KMS-11 (cell line): ENCODE measurements around the gene PCSK5.

Experiments
- H2AFZ ChIP-seq: fragments of 200-600 bp; sonication (generic); 2 replicates; pipeline ENCODE4 v1.6.1; 2016; ENCODE audit warnings: antibody characterized with exemption, mixed run types, low read depth
- H3K27ac ChIP-seq: fragments of 200-600 bp; sonication (generic); 2 replicates; pipeline ENCODE4 v1.6.1; 2016; ENCODE audit warnings: mild to moderate bottlenecking, mixed run types
- H3K27me3 ChIP-seq: fragments of 200-600 bp; sonication (generic); 2 replicates; pipeline ENCODE4 v1.6.1; 2017; ENCODE audit warnings: mild to moderate bottlenecking, low read depth, mixed run types, moderate library complexity; ENCODE audit not compliant: insufficient read depth
- H3K36me3 ChIP-seq: fragments of 200-600 bp; sonication (generic); 2 replicates; pipeline ENCODE4 v1.6.1; 2017; ENCODE audit warnings: mild to moderate bottlenecking, mixed run types; ENCODE audit not compliant: insufficient read depth
- H3K4me1 ChIP-seq: fragments of 200-600 bp; sonication (generic); 2 replicates; pipeline ENCODE4 v1.6.1; 2016; ENCODE audit warnings: mild to moderate bottlenecking, low read depth, mixed run types; ENCODE audit not compliant: poor library complexity, severe bottlenecking
- H3K4me2 ChIP-seq: fragments of 200-600 bp; sonication (generic); 2 replicates; pipeline ENCODE4 v1.7.0; 2016; ENCODE audit warnings: mild to moderate bottlenecking, mixed run types
- H3K4me3 ChIP-seq: fragments of 200-600 bp; sonication (generic); IDR thresholded peaks from 2 replicates; pipeline ENCODE4 v1.6.1; 2017; ENCODE audit warnings: low read depth, low read length, mixed read lengths; ENCODE audit not compliant: insufficient read depth
- H3K79me2 ChIP-seq: fragments of 200-600 bp; sonication (generic); 2 replicates; pipeline ENCODE4 v1.6.1; 2016; ENCODE audit warnings: low read depth, mixed run types; ENCODE audit not compliant: insufficient read depth
- H3K9ac ChIP-seq: fragments of 200-600 bp; sonication (generic); 2 replicates; pipeline ENCODE4 v1.6.1; 2016; ENCODE audit warnings: mild to moderate bottlenecking, mixed run types
- H4K20me1 ChIP-seq: fragments of 200-600 bp; sonication (generic); 2 replicates; pipeline ENCODE4 v1.6.1; 2016; ENCODE audit warnings: mild to moderate bottlenecking, mixed run types; ENCODE audit not compliant: insufficient read depth
- CTCF ChIP-seq: fragments of 200-600 bp; sonication (generic); conservative IDR thresholded peaks from 2 replicates; pipeline ENCODE4 v1.6.1; 2017; ENCODE audit warnings: low read depth, mild to moderate bottlenecking, antibody characterized with exemption, low read length, moderate library complexity, mixed read lengths

Gene PCSK5

DNA sequence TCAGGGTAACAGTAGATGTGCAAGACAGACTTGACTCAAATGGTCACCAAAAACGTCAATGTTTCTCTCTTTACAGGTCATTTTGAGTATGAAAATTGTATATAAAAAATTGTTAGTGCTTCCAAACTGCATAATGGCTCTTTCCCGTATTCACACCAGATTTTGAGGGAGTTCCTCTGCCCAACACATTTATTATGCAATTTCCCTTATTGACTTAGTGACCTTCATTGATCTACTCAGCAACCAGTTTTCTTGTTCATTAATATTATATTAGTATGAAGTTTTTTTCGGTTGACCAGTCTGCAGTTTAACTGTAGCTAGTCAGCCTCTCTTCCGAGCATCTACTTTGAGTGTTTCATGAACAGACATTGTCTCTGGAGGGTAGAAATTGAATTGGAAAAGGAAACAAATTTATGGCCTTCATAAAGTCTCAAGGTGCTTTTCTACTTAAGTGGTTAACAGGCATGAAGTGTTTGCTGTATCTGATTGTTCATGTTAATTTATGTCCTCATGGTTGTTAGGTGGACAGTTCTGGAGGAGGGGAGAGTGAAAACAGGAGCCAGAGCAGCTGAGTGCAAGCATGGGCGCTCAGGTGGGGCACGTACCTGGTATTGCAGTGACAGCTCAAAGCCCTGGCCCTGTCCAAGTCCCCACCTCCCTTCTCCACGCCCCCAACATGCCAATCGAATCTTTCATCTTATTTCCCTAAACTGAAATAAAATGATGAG, 263.6 kb downstream of the PCSK5 start:
- H3K4me3 ChIP-seq = no peak overlapping the region
- no peak overlapping the region for H3K4me2 ChIP-seq
- H3K27ac ChIP-seq = no peak overlapping the region

DNA sequence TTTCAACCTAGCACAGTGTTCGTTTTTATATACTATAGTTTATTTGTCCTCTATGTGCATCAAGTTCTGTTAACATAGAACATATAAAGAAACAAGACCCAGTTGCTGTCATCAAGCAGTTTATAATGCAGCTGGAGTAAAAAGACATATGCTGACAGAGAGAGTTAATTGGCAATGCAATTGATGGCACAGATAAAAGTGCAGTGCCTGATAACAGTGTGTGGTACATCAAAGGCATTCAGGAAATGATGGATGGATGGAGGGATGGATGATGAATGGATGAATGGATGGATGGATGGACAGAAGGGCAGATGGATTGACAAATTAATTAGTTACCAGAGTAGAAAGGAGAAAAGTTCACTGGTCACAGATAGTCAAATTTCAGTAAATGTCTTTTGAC, 264.9 kb downstream of the PCSK5 start:
- TF ChIP-seq CTCF = no peak
- no peak overlapping the region for H3K4me3 ChIP-seq
- no peaks in the 10 kb centered on the region for H3K4me1 ChIP-seq
- H4K20me1 ChIP-seq = no peaks in the 10 kb centered on the region
- no peak overlapping the region for H3K27ac ChIP-seq
- H3K36me3 ChIP-seq = no peaks in the 10 kb centered on the region
- no peak overlapping the region for H3K4me2 ChIP-seq
- no peaks in the 10 kb centered on the region for H3K79me2 ChIP-seq
- no peak overlapping the region for H3K9ac ChIP-seq
- H3K27me3 ChIP-seq = no peaks in the 10 kb centered on the region
- H2AFZ ChIP-seq = no peak overlapping the region

More for the DNA sequence above, 263.6 kb downstream of the PCSK5 start:
- no peak for TF ChIP-seq CTCF
- Histone ChIP-seq H4K20me1 (no peaks in the 10 kb centered on the region), H3K9ac (no peak overlapping the region), H3K79me2 (no peaks in the 10 kb centered on the region), H2AFZ (no peak overlapping the region), H3K27me3 (no peaks in the 10 kb centered on the region), H3K36me3 (no peaks in the 10 kb centered on the region), H3K4me1 (no peaks in the 10 kb centered on the region)

GRCh38 chr9:76158713-76159112, 268.2 kb downstream of the PCSK5 start:
- Histone ChIP-seq H3K4me3 (no peak overlapping the region), H3K36me3 (no peaks in the 10 kb centered on the region), H3K27ac (no peak overlapping the region), H4K20me1 (no peaks in the 10 kb centered on the region), H3K9ac (no peak overlapping the region), H3K79me2 (no peaks in the 10 kb centered on the region), H3K4me2 (no peak overlapping the region), H2AFZ (no peak overlapping the region), H3K4me1 (no peaks in the 10 kb centered on the region), H3K27me3 (no peaks in the 10 kb centered on the region)
- no peak for TF ChIP-seq CTCF

GRCh38 chr9:76159293-76159926, 268.9 kb downstream of the PCSK5 start:
- H3K9ac ChIP-seq = no peak overlapping the region
- no peak overlapping the region for H2AFZ ChIP-seq
- H3K27me3 ChIP-seq = no peaks in the 10 kb centered on the region
- H3K4me1 ChIP-seq = no peaks in the 10 kb centered on the region
- no peak for TF ChIP-seq CTCF
- H3K79me2 ChIP-seq = no peaks in the 10 kb centered on the region
- H3K36me3 ChIP-seq = no peaks in the 10 kb centered on the region
- H3K27ac ChIP-seq = no peak overlapping the region
- no peak overlapping the region for H3K4me2 ChIP-seq
- no peaks in the 10 kb centered on the region for H4K20me1 ChIP-seq
- H3K4me3 ChIP-seq = no peak overlapping the region
